K562 (cell line): ENCODE data around the gene SENP7. TPM values are rescaled to one million over a fixed set of nuclear protein-coding genes. Genes with fewer than 3 reads are reported as not detected.
A peak's percentile ranks its signal among the peaks of the same experiment; 100 is the strongest.

Source experiments
- CBFA2T2 ChIP-seq: fragments of 450-650 bp; conservative IDR thresholded peaks from 2 replicates; pipeline ENCODE4 v1.6.1; 2017; ENCODE audit warnings: mild to moderate bottlenecking
- CHAMP1 ChIP-seq: fragments of 450-650 bp; IDR thresholded peaks from 2 replicates; pipeline ENCODE4 v1.6.1; 2016; ENCODE audit warnings: mild to moderate bottlenecking
- EP300 ChIP-seq: IDR thresholded peaks from 2 replicates; pipeline ENCODE4 v1.6.1; 2012; ENCODE audit warnings: low read length, improper control_type of control experiment
- GTF2E2 ChIP-seq: fragments of 200-800 bp; sonication (Bioruptor generic); IDR thresholded peaks from 2 replicates; pipeline ENCODE4 v1.6.1; 2016; ENCODE audit warnings: missing genetic modification characterization, missing compliant biosample characterization
- HDAC6 ChIP-seq: IDR thresholded peaks from 2 replicates; pipeline ENCODE4 v1.6.1; 2012; ENCODE audit warnings: low read depth, mild to moderate bottlenecking, control low read depth, inconsistent platforms, low read length, moderate library complexity
- ZFP36 ChIP-seq: fragments of 150-350 bp; IDR thresholded peaks from 2 replicates; pipeline ENCODE4 v1.6.1; 2018; ENCODE audit warnings: low read length, low read depth; ENCODE audit not compliant: partially characterized antibody
- ZNF79 ChIP-seq: fragments of 250-450 bp; sonication (Bioruptor Pico); IDR thresholded peaks from 2 replicates; pipeline ENCODE4 v1.4.0; 2020; ENCODE audit warnings: low read depth, mild to moderate bottlenecking, moderate library complexity
- polyA plus RNA-seq, 8 experiments: library from polyadenylated mRNA; depleted of rRNA in 4 of 8; stranded (reverse) in 5 of 8; unstranded in 3 of 8; fragments of >200 nt; fragmentation: Nextera tagmentation in 2 of 8; fragmentation: Illumina TruSeq in 1 of 8; extraction: Ambion mirVana in 2 of 8; extraction: Trizol in 1 of 8; gene quantifications; 2 replicates each; pipeline versions ENCODE4 v1.2.1 to v1.2.3, GENCODE V29; 2011 to 2014; ENCODE audit warnings: inconsistent platforms in 1 of 8, missing spikeins in 1 of 8
- total RNA-seq, 7 experiments: library from RNA; depleted of rRNA in 6 of 7; stranded (reverse); fragments of >200 nt in 6 of 7; fragmentation: Illumina TruSeq in 2 of 7; extraction: Trizol in 2 of 7; gene quantifications; 2 replicates each; pipeline versions ENCODE4 v1.2.1 to v1.2.3, GENCODE V29; 2011 to 2021; ENCODE audit warnings: low replicate concordance in 1 of 7
- TF ChIP-seq, protein P1 (sequence below): fragments of 200-400 bp; formaldehyde crosslinking; IDR thresholded peaks from 2 replicates; pipeline ENCODE4 v1.6.1; 2017; ENCODE audit warnings: mild to moderate bottlenecking, low read depth, low read length, moderate library complexity
- TF ChIP-seq, protein P2 (sequence below): fragments of 450-650 bp; IDR thresholded peaks from 2 replicates; pipeline ENCODE4 v1.6.1; 2016; ENCODE audit warnings: low read depth
- TF ChIP-seq, protein P3 (sequence below): fragments of 250-450 bp; sonication (Bioruptor Pico); IDR thresholded peaks from 2 replicates; pipeline ENCODE4 v1.4.0; 2020; ENCODE audit warnings: mild to moderate bottlenecking, moderate library complexity

Gene SENP7
- total and polyA plus RNA-seq, 9 of the 15 experiments (the other 6 are each of a cell fraction or from before 2014, with no cell fraction given) = 4.1 to 21.9 (median 10.7) TPM

DNA sequence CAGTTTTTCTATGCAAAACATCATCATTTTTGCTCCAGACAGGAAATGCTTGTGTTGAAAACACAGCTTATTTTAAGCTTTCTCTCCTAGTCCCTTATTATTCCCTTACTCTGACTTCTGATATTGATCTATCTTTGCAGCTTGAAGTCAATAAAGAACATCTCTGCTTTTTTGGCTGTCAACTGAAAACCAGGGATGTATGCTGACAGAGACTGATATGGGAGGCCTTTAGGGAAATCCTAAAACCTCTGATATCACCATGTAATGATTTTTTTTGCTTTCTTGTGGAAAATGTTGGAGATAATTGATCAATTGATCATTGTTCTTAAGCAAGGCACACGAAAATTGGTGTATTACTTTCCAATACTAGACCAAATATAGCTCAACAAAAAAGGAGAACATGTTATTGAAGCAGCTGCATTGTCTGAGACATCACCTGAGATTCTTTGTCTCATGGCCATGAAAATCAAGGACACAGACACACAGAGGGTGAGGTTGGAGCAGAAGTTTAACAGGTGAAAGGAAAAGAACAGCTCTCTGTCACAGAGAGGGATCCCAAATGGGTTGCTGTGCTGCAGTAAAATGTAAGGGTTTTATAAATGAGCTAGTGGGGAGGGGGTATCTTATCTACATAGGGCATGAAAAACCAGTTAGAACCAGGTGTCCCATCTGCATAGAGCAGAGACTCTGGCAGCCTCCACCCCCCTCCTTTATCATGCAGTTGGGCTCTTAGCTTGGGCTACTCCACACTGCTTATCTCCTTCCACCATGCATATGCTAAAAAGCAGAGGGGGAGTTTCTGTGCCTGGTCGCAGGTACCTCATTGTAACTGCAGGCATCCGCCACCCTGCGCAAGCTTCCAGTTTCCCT is 17.0 kb upstream of the SENP7 start (continued):
- TF ChIP-seq ZNF79 (no peak), CBFA2T2 (peak; percentile 99), CHAMP1 (peak; percentile 87), ZFP36 (peak; percentile 75), EP300 (peak; percentile 97), GTF2E2 (tag) (no peak), HDAC6 (no peak)
- TF ChIP-seq, protein P1, sequence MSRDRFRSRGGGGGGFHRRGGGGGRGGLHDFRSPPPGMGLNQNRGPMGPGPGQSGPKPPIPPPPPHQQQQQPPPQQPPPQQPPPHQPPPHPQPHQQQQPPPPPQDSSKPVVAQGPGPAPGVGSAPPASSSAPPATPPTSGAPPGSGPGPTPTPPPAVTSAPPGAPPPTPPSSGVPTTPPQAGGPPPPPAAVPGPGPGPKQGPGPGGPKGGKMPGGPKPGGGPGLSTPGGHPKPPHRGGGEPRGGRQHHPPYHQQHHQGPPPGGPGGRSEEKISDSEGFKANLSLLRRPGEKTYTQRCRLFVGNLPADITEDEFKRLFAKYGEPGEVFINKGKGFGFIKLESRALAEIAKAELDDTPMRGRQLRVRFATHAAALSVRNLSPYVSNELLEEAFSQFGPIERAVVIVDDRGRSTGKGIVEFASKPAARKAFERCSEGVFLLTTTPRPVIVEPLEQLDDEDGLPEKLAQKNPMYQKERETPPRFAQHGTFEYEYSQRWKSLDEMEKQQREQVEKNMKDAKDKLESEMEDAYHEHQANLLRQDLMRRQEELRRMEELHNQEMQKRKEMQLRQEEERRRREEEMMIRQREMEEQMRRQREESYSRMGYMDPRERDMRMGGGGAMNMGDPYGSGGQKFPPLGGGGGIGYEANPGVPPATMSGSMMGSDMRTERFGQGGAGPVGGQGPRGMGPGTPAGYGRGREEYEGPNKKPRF = no peak
- TF ChIP-seq, protein P2, sequence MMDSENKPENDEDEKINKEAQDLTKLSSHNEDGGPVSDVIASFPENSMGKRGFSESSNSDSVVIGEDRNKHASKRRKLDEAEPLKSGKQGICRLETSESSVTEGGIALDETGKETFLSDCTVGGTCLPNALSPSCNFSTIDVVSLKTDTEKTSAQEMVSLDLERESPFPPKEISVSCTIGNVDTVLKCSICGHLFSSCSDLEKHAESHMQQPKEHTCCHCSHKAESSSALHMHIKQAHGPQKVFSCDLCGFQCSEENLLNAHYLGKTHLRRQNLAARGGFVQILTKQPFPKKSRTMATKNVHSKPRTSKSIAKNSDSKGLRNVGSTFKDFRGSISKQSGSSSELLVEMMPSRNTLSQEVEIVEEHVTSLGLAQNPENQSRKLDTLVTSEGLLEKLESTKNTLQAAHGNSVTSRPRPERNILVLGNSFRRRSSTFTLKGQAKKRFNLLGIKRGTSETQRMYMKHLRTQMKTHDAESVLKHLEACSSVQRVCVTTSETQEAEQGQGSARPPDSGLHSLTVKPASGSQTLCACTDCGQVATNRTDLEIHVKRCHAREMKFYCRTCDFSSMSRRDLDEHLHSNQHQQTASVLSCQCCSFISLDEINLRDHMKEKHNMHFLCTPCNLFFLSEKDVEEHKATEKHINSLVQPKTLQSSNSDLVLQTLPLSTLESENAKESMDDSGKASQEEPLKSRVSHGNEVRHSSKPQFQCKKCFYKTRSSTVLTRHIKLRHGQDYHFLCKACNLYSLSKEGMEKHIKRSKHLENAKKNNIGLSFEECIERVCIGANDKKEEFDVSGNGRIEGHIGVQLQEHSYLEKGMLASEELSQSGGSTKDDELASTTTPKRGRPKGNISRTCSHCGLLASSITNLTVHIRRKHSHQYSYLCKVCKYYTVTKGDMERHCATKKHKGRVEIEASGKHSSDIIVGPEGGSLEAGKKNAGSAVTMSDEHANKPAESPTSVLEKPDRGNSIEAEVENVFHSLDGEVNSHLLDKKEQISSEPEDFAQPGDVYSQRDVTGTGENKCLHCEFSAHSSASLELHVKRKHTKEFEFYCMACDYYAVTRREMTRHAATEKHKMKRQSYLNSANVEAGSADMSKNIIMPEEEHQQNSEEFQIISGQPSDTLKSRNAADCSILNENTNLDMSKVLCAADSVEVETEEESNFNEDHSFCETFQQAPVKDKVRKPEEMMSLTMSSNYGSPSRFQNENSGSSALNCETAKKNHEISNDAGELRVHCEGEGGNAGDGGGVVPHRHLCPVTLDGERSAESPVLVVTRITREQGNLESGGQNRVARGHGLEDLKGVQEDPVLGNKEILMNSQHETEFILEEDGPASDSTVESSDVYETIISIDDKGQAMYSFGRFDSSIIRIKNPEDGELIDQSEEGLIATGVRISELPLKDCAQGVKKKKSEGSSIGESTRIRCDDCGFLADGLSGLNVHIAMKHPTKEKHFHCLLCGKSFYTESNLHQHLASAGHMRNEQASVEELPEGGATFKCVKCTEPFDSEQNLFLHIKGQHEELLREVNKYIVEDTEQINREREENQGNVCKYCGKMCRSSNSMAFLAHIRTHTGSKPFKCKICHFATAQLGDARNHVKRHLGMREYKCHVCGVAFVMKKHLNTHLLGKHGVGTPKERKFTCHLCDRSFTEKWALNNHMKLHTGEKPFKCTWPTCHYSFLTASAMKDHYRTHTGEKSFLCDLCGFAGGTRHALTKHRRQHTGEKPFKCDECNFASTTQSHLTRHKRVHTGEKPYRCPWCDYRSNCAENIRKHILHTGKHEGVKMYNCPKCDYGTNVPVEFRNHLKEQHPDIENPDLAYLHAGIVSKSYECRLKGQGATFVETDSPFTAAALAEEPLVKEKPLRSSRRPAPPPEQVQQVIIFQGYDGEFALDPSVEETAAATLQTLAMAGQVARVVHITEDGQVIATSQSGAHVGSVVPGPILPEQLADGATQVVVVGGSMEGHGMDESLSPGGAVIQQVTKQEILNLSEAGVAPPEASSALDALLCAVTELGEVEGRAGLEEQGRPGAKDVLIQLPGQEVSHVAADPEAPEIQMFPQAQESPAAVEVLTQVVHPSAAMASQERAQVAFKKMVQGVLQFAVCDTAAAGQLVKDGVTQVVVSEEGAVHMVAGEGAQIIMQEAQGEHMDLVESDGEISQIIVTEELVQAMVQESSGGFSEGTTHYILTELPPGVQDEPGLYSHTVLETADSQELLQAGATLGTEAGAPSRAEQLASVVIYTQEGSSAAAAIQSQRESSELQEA = no peak
- TF ChIP-seq, protein P3, sequence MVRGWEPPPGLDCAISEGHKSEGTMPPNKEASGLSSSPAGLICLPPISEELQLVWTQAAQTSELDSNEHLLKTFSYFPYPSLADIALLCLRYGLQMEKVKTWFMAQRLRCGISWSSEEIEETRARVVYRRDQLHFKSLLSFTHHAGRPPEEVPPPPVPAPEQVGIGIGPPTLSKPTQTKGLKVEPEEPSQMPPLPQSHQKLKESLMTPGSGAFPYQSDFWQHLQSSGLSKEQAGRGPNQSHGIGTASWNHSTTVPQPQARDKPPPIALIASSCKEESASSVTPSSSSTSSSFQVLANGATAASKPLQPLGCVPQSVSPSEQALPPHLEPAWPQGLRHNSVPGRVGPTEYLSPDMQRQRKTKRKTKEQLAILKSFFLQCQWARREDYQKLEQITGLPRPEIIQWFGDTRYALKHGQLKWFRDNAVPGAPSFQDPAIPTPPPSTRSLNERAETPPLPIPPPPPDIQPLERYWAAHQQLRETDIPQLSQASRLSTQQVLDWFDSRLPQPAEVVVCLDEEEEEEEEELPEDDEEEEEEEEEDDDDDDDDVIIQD (CRISPR knock-in tag) = no peak
